ENCODE measurements around the gene UBE4A. TPM values are rescaled to one million over a fixed set of nuclear protein-coding genes. Genes with fewer than 3 reads are reported as not detected.

UBE4A gene
- total and polyA plus RNA-seq, 2 donors (not counting 3 experiments of a cell fraction or from before 2014, with no cell fraction given) = 13.3 to 40.2 TPM

- FAIRE-seq = no peak
- TF ChIP-seq EZH2 (IDR thresholded peaks at IDR 0.05; ENCODE audit: borderline replicate concordance, low read depth, low read length, severe bottlenecking) (no peak), POLR2AphosphoS5 (IDR thresholded peaks at IDR 0.05; ENCODE audit: insufficient read depth, low read depth, low read length) (no peak), GATA2 (IDR thresholded peaks at IDR 0.05; ENCODE audit: insufficient read depth, insufficient read length, low read depth, low read length) (no peak), POLR2A (IDR thresholded peaks at IDR 0.05; ENCODE audit: low read depth, low read length) (no peak), MAX (IDR thresholded peaks at IDR 0.05; ENCODE audit: insufficient read depth, insufficient read length) (no peak), MYC (IDR thresholded peaks at IDR 0.05; ENCODE audit: low read depth, low read length) (no peak), JUN (IDR thresholded peaks at IDR 0.05; ENCODE audit: borderline replicate concordance, insufficient read depth, insufficient read length, low read depth) (no peak), FOS (IDR thresholded peaks at IDR 0.05; ENCODE audit: borderline replicate concordance, insufficient read depth, low read length) (no peak), CTCF (IDR thresholded peaks at IDR 0.05; ENCODE audit: extremely low read depth in 1 of 2, insufficient read depth in 1 of 2, low read depth in 1 of 2, low read length in 2 of 2) (no peak)
- dilution Hi-C loops (cut with MboI; ENCODE audit: extremely low pct_ligation_motif_present, low sequenced_read_pairs) (no loop called here), intact Hi-C loops (cut with micrococcal nuclease) (no loop called here)
- Histone ChIP-seq H4K20me1 (replicated peaks; ENCODE audit: control insufficient read depth, extremely low read depth, insufficient read depth, low read length) (no peaks in the 10 kb centered on the region), H3K9me3 (replicated peaks; ENCODE audit: control insufficient read depth, insufficient read depth, low read length) (no peaks in the 10 kb centered on the region), H3K9ac (replicated peaks; ENCODE audit: extremely low read depth, insufficient read depth, low read length) (no peak overlapping the region), H3K4me2 (ENCODE audit: insufficient read depth, low read length) (no peak overlapping the region), H3K36me3 (ENCODE audit: control insufficient read depth in 2 of 2, extremely low read depth in 1 of 2, insufficient read depth in 2 of 2, low read length in 2 of 2) (peaks cover 20 to 25% of the 10 kb centered on the region in 2 experiments), H3K4me3 (replicated peaks in 1 of 3; ENCODE audit: insufficient read depth in 1 of 3, low read depth in 1 of 3, low read length in 3 of 3) (no peak overlapping the region), H3K27ac (ENCODE audit: insufficient read depth, low read depth, low read length) (no peak overlapping the region), H3K4me1 (ENCODE audit: control insufficient read depth, extremely low read depth, insufficient read depth, low read length) (no peaks in the 10 kb centered on the region), H3K79me2 (ENCODE audit: control insufficient read depth, insufficient read depth, low read length) (no peaks in the 10 kb centered on the region), H2AFZ (ENCODE audit: low read depth, low read length) (no peak overlapping the region), H3K27me3 (ENCODE audit: control insufficient read depth in 2 of 2, insufficient read depth in 2 of 2, low read length in 2 of 2) (no peaks in the 10 kb centered on the region), H3K9me1 (replicated peaks; ENCODE audit: control insufficient read depth, extremely low read depth, insufficient read depth, low read length) (no peaks in the 10 kb centered on the region)
- POLR2A ChIA-PET = no interaction called here
- BruUV-seq (replicated peaks) = no TSS peak
- DNase-seq (ENCODE audit: low read depth, low spot score) = no peak
- CTCF ChIA-PET = interaction anchor here (0.9 kb wide), 1 partner anchor 114 kb away, joined by 3 read pairs; no protein-coding TSS in a partner anchor
Observed at GRCh38 chr11:118373871-118374270, 14.5 kb downstream of the UBE4A start.

Measured in endothelial cell of umbilical vein (primary cell).